Caco-2 (cell line): ENCODE data around the gene CLDN6. TPM values are rescaled to one million over a fixed set of nuclear protein-coding genes. Genes with fewer than 3 reads are reported as not detected.

Experiments
- BruUV-seq: library from RNA; stranded (reverse); fragments of 400-500 nt; replicated peaks from 2 replicates; lab custom pipeline; 2021; lab: Mats Ljungman, UMichigan
- CTCF ChIA-PET: fragments of 300-600 bp; sonication (Branson Sonifier 250); formaldehyde crosslinking; loops from one replicate; lab custom pipeline; 2022; ENCODE audit warnings: antibody characterized with exemption; lab: Charles Lee
- POLR2A ChIA-PET: fragments of 300-600 bp; sonication (Branson Sonifier 250); formaldehyde crosslinking; loops from one replicate; lab custom pipeline; 2022; ENCODE audit warnings: antibody characterized with exemption; lab: Charles Lee
- DNase-seq, 2 experiments: peaks; one replicate each; pipeline versions ENCODE4 v3.0.0 to v3.0.0-alpha.2; 2020 to 2022
- H3K27me3 ChIP-seq: replicated peaks from 2 replicates; pipeline ENCODE4 v1.6.0; 2011; ENCODE audit warnings: low read length; ENCODE audit not compliant: control insufficient read depth, insufficient read depth
- H3K36me3 ChIP-seq: 2 replicates; pipeline ENCODE4 v1.5.1; 2011; ENCODE audit warnings: low read length; ENCODE audit not compliant: control insufficient read depth, insufficient read depth
- H3K4me1 ChIP-seq: fragments of 250-450 bp; sonication (Bioruptor Pico); 2 replicates; pipeline ENCODE4 v1.5.1; 2020; ENCODE audit warnings: mild to moderate bottlenecking
- H3K4me3 ChIP-seq: 2 replicates; pipeline ENCODE4 v1.5.1; 2011; ENCODE audit warnings: low read depth, mild to moderate bottlenecking, control low read depth, low read length
- H3K9me3 ChIP-seq: fragments of 250-450 bp; sonication (Bioruptor Pico); 2 replicates; pipeline ENCODE4 v1.5.1; 2020; ENCODE audit warnings: mild to moderate bottlenecking, moderate library complexity
- H3K27ac Mint-ChIP-seq: one replicate; pipeline ENCODE4 v1.8.0; 2022; ENCODE audit warnings: mixed read lengths; ENCODE audit not compliant: unreplicated experiment
- H3K27me3 Mint-ChIP-seq: one replicate; pipeline ENCODE4 v1.8.0; 2022; ENCODE audit warnings: mixed read lengths; ENCODE audit not compliant: insufficient read depth, unreplicated experiment
- H3K36me3 Mint-ChIP-seq: one replicate; pipeline ENCODE4 v1.8.0; 2022; ENCODE audit warnings: mild to moderate bottlenecking, mixed read lengths; ENCODE audit not compliant: insufficient read depth, unreplicated experiment
- H3K4me1 Mint-ChIP-seq: one replicate; pipeline ENCODE4 v1.8.0; 2022; ENCODE audit warnings: low read depth, mixed read lengths; ENCODE audit not compliant: unreplicated experiment
- H3K4me3 Mint-ChIP-seq: one replicate; pipeline ENCODE4 v1.8.0; 2022; ENCODE audit warnings: mild to moderate bottlenecking, moderate library complexity, mixed read lengths; ENCODE audit not compliant: unreplicated experiment
- H3K9me3 Mint-ChIP-seq: one replicate; pipeline ENCODE4 v1.8.0; 2022; ENCODE audit warnings: mixed read lengths; ENCODE audit not compliant: unreplicated experiment
- intact Hi-C: fragments of 100-400 bp; cut with micrococcal nuclease; formaldehyde crosslinking; loops from one replicate; pipeline ENCODE4 v1.10.0; 2022; ENCODE audit not compliant: unreplicated experiment
- total RNA-seq: library from RNA; stranded (reverse); gene quantifications from 2 replicates; pipeline ENCODE4 v1.2.3, GENCODE V29; 2022
- TF ChIP-seq, protein P1 (sequence below), 2 experiments: fragments of 200-600 bp in 1 of 2; IDR thresholded peaks; 1 replicate in 1 of 2; 2 replicates in 1 of 2; pipeline versions ENCODE4 v1.5.1 to v1.8.0; 2011 to 2022; ENCODE audit warnings: antibody characterized with exemption in 1 of 2, control low read depth in 1 of 2, inconsistent platforms in 1 of 2, low read depth in 1 of 2, low read length in 1 of 2, mild to moderate bottlenecking in 1 of 2, moderate library complexity in 1 of 2; ENCODE audit not compliant: insufficient read depth in 1 of 2, severe bottlenecking in 1 of 2, unreplicated experiment in 1 of 2

The CLDN6 gene
- total RNA-seq, 1 experiment from 2014 or later, result 9.0 TPM

GRCh38 chr16:3038896-3039295, 20.9 kb upstream of the CLDN6 start:
- CTCF ChIA-PET, result interaction anchor here (0.9 kb wide), 1 partner anchor 11 kb away, joined by 4 read pairs; no protein-coding TSS in a partner anchor
- no peak for DNase-seq

DNA sequence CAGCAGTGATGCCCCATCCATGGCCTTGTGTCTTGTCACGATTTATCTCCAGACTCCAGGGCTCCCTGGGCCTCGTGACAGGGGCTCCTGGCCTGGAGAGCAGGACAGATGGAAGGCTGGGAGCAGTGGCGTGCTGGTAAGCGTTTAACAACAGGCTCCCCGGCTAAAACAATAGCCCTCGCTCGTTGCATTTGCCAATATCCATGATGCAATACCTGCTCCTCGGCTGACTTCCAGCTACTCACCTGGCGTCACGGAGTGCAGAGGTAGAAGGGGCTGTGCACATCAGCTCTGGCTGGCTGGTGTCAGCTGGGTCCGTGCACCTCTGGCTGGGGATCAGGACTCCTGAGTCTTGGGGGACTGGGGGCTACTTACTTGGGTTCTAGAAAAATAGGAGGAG, 20.3 kb upstream of the CLDN6 start:
- Histone ChIP-seq H3K4me1 (no peaks in the 10 kb centered on the region), H3K4me3 (no peak overlapping the region), H3K9me3 (no peaks in the 10 kb centered on the region), H3K36me3 (no peaks in the 10 kb centered on the region), H3K27me3 (no peaks in the 10 kb centered on the region)
- H3K4me3 Mint-ChIP-seq, result no peak overlapping the region
- peaks cover 6% of the 10 kb centered on the region for H3K36me3 Mint-ChIP-seq
- intact Hi-C loops, result no loop called here
- no peaks in the 10 kb centered on the region for H3K4me1 Mint-ChIP-seq
- no peaks in the 10 kb centered on the region for H3K9me3 Mint-ChIP-seq
- TF ChIP-seq, protein P1, sequence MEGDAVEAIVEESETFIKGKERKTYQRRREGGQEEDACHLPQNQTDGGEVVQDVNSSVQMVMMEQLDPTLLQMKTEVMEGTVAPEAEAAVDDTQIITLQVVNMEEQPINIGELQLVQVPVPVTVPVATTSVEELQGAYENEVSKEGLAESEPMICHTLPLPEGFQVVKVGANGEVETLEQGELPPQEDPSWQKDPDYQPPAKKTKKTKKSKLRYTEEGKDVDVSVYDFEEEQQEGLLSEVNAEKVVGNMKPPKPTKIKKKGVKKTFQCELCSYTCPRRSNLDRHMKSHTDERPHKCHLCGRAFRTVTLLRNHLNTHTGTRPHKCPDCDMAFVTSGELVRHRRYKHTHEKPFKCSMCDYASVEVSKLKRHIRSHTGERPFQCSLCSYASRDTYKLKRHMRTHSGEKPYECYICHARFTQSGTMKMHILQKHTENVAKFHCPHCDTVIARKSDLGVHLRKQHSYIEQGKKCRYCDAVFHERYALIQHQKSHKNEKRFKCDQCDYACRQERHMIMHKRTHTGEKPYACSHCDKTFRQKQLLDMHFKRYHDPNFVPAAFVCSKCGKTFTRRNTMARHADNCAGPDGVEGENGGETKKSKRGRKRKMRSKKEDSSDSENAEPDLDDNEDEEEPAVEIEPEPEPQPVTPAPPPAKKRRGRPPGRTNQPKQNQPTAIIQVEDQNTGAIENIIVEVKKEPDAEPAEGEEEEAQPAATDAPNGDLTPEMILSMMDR (IDR thresholded peaks at IDR 0.05; ENCODE audit: insufficient read depth in 1 of 2, low read depth in 1 of 2, low read length in 1 of 2, severe bottlenecking in 1 of 2, unreplicated experiment in 1 of 2), result no peak
- CTCF ChIA-PET, result interaction anchor here (0.9 kb wide), 1 partner anchor 10 kb away, joined by 4 read pairs; no protein-coding TSS in a partner anchor
- H3K27me3 Mint-ChIP-seq, result no peaks in the 10 kb centered on the region
- POLR2A ChIA-PET, result interaction anchor here (0.6 kb wide), 1 partner anchor 11 kb away, joined by 4 read pairs; no protein-coding TSS in a partner anchor
- H3K27ac Mint-ChIP-seq, result no peak overlapping the region
- no peak for DNase-seq
- BruUV-seq, result no TSS peak

More at GRCh38 chr16:3038896-3039295, 20.9 kb upstream of the CLDN6 start:
- no peaks in the 10 kb centered on the region for H3K4me1 ChIP-seq
- H3K36me3 ChIP-seq, result no peaks in the 10 kb centered on the region
- no peaks in the 10 kb centered on the region for H3K27me3 ChIP-seq
- H3K4me3 ChIP-seq, result no peak overlapping the region
- intact Hi-C loops, result no loop called here
- POLR2A ChIA-PET, result interaction anchor here (0.6 kb wide), 1 partner anchor 71 kb away, joined by 3 read pairs; no protein-coding TSS in a partner anchor
- H3K27ac Mint-ChIP-seq, result no peak overlapping the region
- H3K4me1 Mint-ChIP-seq, result no peaks in the 10 kb centered on the region
- no peak overlapping the region for H3K4me3 Mint-ChIP-seq
- peaks cover under 1% of the 10 kb centered on the region for H3K36me3 Mint-ChIP-seq
- no peaks in the 10 kb centered on the region for H3K9me3 Mint-ChIP-seq
- no peaks in the 10 kb centered on the region for H3K9me3 ChIP-seq
- TF ChIP-seq, protein P1 (IDR thresholded peaks at IDR 0.05; ENCODE audit: insufficient read depth in 1 of 2, low read depth in 1 of 2, low read length in 1 of 2, severe bottlenecking in 1 of 2, unreplicated experiment in 1 of 2), result no peak
- BruUV-seq, result no TSS peak
- no peaks in the 10 kb centered on the region for H3K27me3 Mint-ChIP-seq

- CTCF ChIA-PET, result interaction anchor here (0.6 kb wide), 1 partner anchor 16 kb away, joined by 4 read pairs; the partner anchor contains the start of gene TNFRSF12A
- DNase-seq, result peak in 1 of 2 experiments; percentile 73
- no peaks in the 10 kb centered on the region for H3K9me3 Mint-ChIP-seq
- H3K27me3 Mint-ChIP-seq, result no peaks in the 10 kb centered on the region
- Histone ChIP-seq H3K9me3 (no peaks in the 10 kb centered on the region), H3K4me1 (no peaks in the 10 kb centered on the region; the same call in 1 of the 2 replicates), H3K27me3 (no peaks in the 10 kb centered on the region), H3K36me3 (no peaks in the 10 kb centered on the region), H3K4me3 (peak within 1 kb of the TSS; percentile 67)
- peak within 1 kb of the TSS; percentile 35 for H3K27ac Mint-ChIP-seq
- intact Hi-C loops, result no loop called here
- H3K4me3 Mint-ChIP-seq, result peak within 1 kb of the TSS; percentile 73
- POLR2A ChIA-PET, result no interaction called here
- no peaks in the 10 kb centered on the region for H3K4me1 Mint-ChIP-seq
- TF ChIP-seq, protein P1 (IDR thresholded peaks at IDR 0.05; ENCODE audit: insufficient read depth in 1 of 2, low read depth in 1 of 2, low read length in 1 of 2, severe bottlenecking in 1 of 2, unreplicated experiment in 1 of 2), result no peak
- H3K36me3 Mint-ChIP-seq, result peaks cover 6% of the 10 kb centered on the region
- BruUV-seq, result no TSS peak
Measured at GRCh38 chr16:3036726-3037315, 18.8 kb upstream of the CLDN6 start, which contains the start of gene BICDL2. Gene BICDL2, minus strand, starts transcription at chr16:3036944. Its CDS starts 1,448 bp downstream, at chr16:3035496.
